Inflammatory macrophage treated with lipopolysaccharide for 1 hour (primary cell): Measurements from ENCODE around the gene KCNK13.
A peak's percentile ranks its signal among the peaks of the same experiment; 100 is the strongest.
"Not testable (repeated sequence)": the region's sequence is repeated elsewhere in the genome, so short reads cannot be mapped to it uniquely, and the experiment has no call there.

Experiments used
- DNase-seq, 2 donors: peaks; one replicate each; pipeline ENCODE4 v3.0.0-alpha.2; 2020 to 2022

KCNK13 gene

DNA sequence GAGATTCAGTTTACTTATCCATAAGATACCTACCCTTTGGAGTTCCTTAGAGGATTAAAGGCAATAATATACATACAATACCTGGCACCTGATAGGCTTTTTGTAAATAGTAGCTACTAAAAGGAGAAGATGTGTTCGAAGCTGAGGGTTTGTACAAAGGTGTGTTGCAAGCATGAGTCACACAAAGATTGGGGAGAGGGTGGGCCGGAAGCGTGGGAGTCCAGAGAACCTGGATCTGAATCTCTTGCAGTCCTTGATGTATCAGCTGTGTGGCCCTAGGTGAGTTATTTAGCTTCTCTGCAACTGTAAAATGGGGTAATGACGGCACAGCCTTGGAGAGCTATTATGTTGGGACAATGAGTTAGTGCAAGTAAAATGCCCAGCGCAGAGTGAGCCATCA is 132.9 kb downstream of the KCNK13 start:
- no peak for DNase-seq

DNA sequence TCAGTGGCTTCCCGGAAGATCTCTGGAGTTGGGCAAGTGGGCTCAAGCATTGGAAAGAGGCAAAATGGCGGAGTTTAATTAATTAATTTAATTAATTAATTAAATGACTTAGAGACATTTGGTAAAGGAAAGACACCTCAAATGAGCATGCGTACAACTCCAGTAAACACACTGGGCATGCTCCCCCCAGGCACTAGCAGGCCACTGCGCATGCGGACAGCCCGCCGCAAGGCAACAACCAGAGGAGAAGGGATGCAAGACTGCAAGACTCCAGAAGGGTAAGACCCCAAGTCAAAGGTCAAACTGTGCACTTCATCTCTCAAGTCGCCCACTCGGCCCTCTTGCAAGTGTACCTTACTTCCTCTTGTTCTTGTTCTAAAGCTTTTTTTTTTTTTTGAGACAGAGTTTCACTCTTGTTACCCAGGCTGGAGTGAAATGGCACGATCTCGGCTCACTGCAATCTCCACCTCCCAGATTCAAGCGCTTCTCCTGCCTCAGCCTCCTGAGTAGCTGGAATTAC is 136.8 kb downstream of the KCNK13 start:
- peak in 1 of 2 donors; percentile 18 for DNase-seq

DNA sequence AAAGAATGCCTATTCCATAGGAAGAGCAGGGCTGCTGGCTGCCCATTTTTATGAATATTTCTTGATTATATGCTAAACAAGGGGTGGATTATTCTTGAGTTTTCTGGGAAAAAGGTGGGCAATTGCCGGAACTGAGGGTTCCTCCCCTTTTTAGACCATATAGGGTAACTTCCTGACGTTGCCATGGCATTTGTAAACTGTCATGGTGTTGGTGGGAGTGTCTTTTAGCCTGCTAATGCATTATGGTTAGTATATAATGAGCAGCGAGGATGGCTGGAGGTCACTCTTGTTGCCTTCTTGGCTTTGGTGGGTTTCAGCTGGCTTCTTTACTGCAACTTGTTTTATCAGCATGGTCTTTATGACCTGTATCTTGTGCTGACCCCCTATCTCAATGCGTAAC is 138.8 kb downstream of the KCNK13 start:
- not testable (repeated sequence) for DNase-seq

DNA sequence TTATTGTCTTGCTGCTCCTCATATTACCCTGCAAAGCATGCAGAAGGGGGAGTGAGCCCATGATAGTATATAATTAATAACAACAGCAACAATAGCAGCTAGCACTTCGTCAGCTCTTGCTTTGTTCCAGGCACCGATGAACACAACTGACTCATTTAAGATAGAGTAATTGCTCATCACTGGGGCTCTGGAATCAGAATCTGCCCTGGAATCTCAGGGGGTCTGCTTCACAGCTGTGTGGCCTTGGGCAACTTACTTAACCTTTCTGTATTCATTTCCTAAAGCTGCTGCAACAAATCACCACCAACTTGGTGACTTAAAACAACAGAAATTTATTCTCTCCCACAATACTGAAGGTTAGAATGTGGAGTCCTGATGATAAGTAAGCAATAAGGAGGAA is 139.6 kb downstream of the KCNK13 start:
- DNase-seq, result no peak

DNA sequence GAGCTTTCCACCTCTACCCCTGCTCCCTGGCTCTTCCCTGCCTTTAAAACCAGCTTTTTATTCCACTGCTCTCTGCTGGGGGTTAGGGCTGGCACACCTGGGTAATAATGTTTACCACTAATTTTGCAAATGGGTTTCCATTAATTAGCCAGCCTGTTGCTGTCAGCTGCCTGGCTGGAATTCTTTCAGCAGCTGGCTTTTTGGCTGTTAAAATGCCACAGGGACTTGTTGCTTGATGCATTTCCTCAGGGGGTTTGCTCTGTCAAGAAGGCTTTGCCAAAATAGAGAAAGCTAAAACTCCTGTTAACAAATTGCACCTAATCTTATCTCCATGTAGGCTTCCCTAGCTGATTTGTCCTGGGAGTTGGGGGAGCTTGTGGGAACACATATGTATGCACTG is 142.7 kb downstream of the KCNK13 start:
- DNase-seq, result no peak

DNA sequence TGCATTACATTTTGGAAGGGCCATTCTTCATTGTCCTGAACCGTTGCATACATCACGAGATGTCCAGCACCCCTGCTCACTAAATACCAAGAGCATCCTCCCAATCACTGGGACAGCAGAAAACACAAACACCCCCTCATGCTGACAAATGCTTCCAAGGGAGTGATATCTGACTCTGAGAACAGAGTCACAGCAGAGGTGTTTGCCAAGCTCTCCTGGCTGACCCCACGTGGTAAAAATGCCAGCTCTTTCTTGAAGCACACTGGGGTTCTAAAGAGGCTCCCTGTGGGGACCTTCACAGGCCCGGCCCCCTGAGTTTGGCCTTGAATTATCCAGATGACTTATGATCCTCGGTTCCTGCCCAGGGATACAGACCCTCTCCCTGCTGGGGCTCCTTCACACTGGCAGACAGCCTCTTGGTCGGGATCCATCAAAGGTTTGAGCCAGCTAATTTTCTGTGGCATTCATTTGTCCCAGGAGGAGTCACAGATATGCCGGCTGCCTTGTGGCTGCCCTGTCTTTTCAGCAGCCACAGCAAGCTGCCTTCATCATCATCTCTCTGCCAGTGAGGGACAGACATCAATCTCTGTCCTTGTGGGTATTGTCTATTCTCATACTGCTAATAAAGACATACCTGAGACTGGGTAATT is 151.4 kb downstream of the KCNK13 start:
- no peak for DNase-seq

DNA sequence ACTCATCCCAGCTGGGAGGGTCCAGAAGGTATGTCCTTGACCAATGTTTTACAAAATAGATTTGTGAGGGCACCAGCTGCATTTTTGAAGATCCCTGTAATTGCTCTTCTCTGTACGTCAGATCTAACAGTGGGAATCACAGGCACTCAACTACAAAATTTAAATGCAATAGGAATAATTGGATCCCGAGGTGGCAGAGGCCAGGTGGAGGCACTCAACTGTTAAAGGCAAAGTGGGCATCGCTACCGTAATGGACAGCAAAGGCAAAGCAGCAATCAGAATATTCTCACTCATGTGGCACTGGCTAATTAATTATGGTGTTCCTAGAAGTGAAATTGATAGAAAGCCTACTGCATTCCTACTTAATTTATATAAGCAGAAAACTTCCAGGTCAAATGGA is 166.7 kb downstream of the KCNK13 start:
- no peak for DNase-seq

DNA sequence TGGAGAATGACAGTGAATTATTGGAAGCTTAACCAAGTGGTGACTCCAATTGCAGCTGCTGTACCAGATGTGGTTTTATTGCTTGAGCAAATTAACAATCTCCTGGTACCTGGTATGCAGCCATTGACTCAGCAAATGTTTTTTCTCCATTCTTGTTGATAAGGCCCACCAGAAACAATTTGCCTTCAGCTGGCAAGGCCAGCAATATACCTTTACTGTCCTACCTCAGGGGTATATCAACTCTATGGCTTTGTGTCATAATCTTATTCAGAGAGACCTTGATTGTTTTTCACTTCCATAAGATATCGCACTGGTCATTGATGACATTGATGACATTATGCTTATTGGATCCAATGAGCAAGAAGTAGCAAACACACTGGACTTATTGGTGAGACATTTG is 168.1 kb downstream of the KCNK13 start:
- not testable (repeated sequence) for DNase-seq
